Measurements from ENCODE around the gene APOA1.
A peak's percentile ranks its signal among the peaks of the same experiment; 100 is the strongest.

APOA1 gene

GRCh38 chr11:116786326-116786725 lies 51.1 kb downstream of the APOA1 start:
- H3K27ac ChIP-seq (ENCODE audit: low read length), result no peak overlapping the region
- peaks cover 20% of the 10 kb centered on the region for H3K79me2 ChIP-seq (ENCODE audit: insufficient read depth, low read length)
- no peak overlapping the region for H2AFZ ChIP-seq (ENCODE audit: low read depth, low read length)
- peaks cover 53% of the 10 kb centered on the region for H3K36me3 ChIP-seq (ENCODE audit: insufficient read depth, low read length)
- peaks cover 22% of the 10 kb centered on the region for H3K4me1 ChIP-seq (ENCODE audit: insufficient read depth, low read length)
- TF ChIP-seq CTCF (IDR thresholded peaks at IDR 0.05; ENCODE audit: borderline replicate concordance, extremely low read depth, low read length, poor library complexity, severe bottlenecking) (no peak), EZH2 (IDR thresholded peaks at IDR 0.05; ENCODE audit: borderline replicate concordance, low read depth, low read length, severe bottlenecking) (no peak)
- H3K9ac ChIP-seq (ENCODE audit: low read depth, low read length), result no peak overlapping the region
- no peak for DNase-seq
- no peaks in the 10 kb centered on the region for H3K9me3 ChIP-seq (ENCODE audit: insufficient read depth, low read length, severe bottlenecking)
- H4K20me1 ChIP-seq (ENCODE audit: insufficient read depth, low read length), result no peaks in the 10 kb centered on the region
- ATAC-seq (ENCODE audit: insufficient read depth, low read depth), result no peak
- H3K27me3 ChIP-seq (ENCODE audit: insufficient read depth, low read length, poor library complexity), result no peaks in the 10 kb centered on the region
- peak overlapping the region; percentile 99 for H3K4me2 ChIP-seq (ENCODE audit: insufficient read depth, low read length)
- peak overlapping the region in 1 of 2 experiments; percentile 87; a peak in 2 of 4 replicates for H3K4me3 ChIP-seq (ENCODE audit: low read depth in 1 of 2, low read length in 2 of 2)
